HG02642 (cell line): Measurements from ENCODE around the gene TMEM132D.

Source experiments
- ATAC-seq: cut with Tn5 transposase; IDR thresholded peaks from one replicate; pipeline ENCODE4 v1.9.1; 2021; ENCODE audit warnings: mild to moderate bottlenecking; ENCODE audit not compliant: unreplicated experiment, poor library complexity

The TMEM132D gene

GRCh38 chr12:129873833-129874208 lies 30.0 kb downstream of the TMEM132D start:
- ATAC-seq = no peak

GRCh38 chr12:129873111-129873832 lies 30.6 kb downstream of the TMEM132D start:
- no peak for ATAC-seq

- no peak for ATAC-seq
Observed at GRCh38 chr12:129871991-129872972, 31.5 kb downstream of the TMEM132D start.

GRCh38 chr12:129870796-129871195 lies 33.0 kb downstream of the TMEM132D start:
- ATAC-seq = no peak

- ATAC-seq = no peak
Observed at GRCh38 chr12:129870136-129870535, 33.7 kb downstream of the TMEM132D start.

- no peak for ATAC-seq
Observed at GRCh38 chr12:129868575-129868974, 35.2 kb downstream of the TMEM132D start.

GRCh38 chr12:129863938-129864337 lies 39.9 kb downstream of the TMEM132D start:
- no peak for ATAC-seq

- ATAC-seq = no peak
Observed at GRCh38 chr12:129862561-129863175, 41.2 kb downstream of the TMEM132D start.

GRCh38 chr12:129861951-129862350 lies 41.9 kb downstream of the TMEM132D start:
- no peak for ATAC-seq

- no peak for ATAC-seq
Observed at GRCh38 chr12:129854591-129854990, 49.2 kb downstream of the TMEM132D start.

GRCh38 chr12:129851296-129851695 lies 52.5 kb downstream of the TMEM132D start:
- no peak for ATAC-seq

GRCh38 chr12:129848876-129849275 lies 54.9 kb downstream of the TMEM132D start:
- no peak for ATAC-seq

GRCh38 chr12:129847063-129847462 lies 56.8 kb downstream of the TMEM132D start:
- ATAC-seq = no peak

- ATAC-seq = no peak
Observed at GRCh38 chr12:129844662-129845220, 59.1 kb downstream of the TMEM132D start.

- ATAC-seq = no peak
Observed at GRCh38 chr12:129841251-129841650, 62.6 kb downstream of the TMEM132D start.

- no peak for ATAC-seq
Observed at GRCh38 chr12:129840145-129840884, 63.5 kb downstream of the TMEM132D start.

GRCh38 chr12:129839679-129840078 lies 64.1 kb downstream of the TMEM132D start:
- ATAC-seq = no peak

- no peak for ATAC-seq
Observed at GRCh38 chr12:129831294-129831693, 72.5 kb downstream of the TMEM132D start.

- no peak for ATAC-seq
Observed at GRCh38 chr12:129830796-129831195, 73.0 kb downstream of the TMEM132D start.

- ATAC-seq = no peak
Observed at GRCh38 chr12:129827866-129828384, 75.9 kb downstream of the TMEM132D start.
